Smooth muscle cell (in vitro differentiated cells): Measurements from ENCODE around the gene P2RY2. TPM values are rescaled to one million over a fixed set of nuclear protein-coding genes. Genes with fewer than 3 reads are reported as not detected.

ENCODE experiments used
- DNase-seq: peaks from one replicate; lab custom pipeline; 2025; ENCODE audit not compliant: unreplicated experiment; lab: John Stamatoyannopoulos, UW
- H2AFZ ChIP-seq: fragments of 200-600 bp; sonication (generic); 2 replicates; pipeline ENCODE4 v1.6.0; 2016; ENCODE audit warnings: antibody characterized with exemption, low read depth, mild to moderate bottlenecking
- H3F3A ChIP-seq: fragments of 200-600 bp; sonication (generic); 2 replicates; pipeline ENCODE4 v1.6.0; 2017; ENCODE audit warnings: antibody characterized with exemption, low read depth
- H3K27ac ChIP-seq: fragments of 200-600 bp; sonication (generic); 2 replicates; pipeline ENCODE4 v1.5.1; 2016; ENCODE audit warnings: low read depth, mild to moderate bottlenecking
- H3K27me3 ChIP-seq: fragments of 200-600 bp; sonication (generic); 2 replicates; pipeline ENCODE4 v1.6.1; 2016; ENCODE audit warnings: low read depth, mild to moderate bottlenecking
- H3K36me3 ChIP-seq: fragments of 200-600 bp; sonication (generic); 2 replicates; pipeline ENCODE4 v1.5.1; 2016; ENCODE audit warnings: low read depth
- H3K4me1 ChIP-seq: fragments of 200-600 bp; sonication (generic); 2 replicates; pipeline ENCODE4 v1.5.1; 2016; ENCODE audit warnings: low read depth
- H3K4me2 ChIP-seq: fragments of 200-600 bp; sonication (generic); 2 replicates; pipeline ENCODE4 v1.6.0; 2016; ENCODE audit warnings: mild to moderate bottlenecking
- H3K4me3 ChIP-seq: fragments of 200-600 bp; sonication (generic); 2 replicates; pipeline ENCODE4 v1.5.1; 2016; ENCODE audit warnings: mild to moderate bottlenecking
- H3K79me2 ChIP-seq: fragments of 200-600 bp; sonication (generic); 2 replicates; pipeline ENCODE4 v1.6.0; 2016; ENCODE audit warnings: low read depth, mild to moderate bottlenecking
- H3K9ac ChIP-seq: fragments of 200-600 bp; sonication (generic); 2 replicates; pipeline ENCODE4 v1.6.0; 2016; ENCODE audit warnings: low read depth
- H3K9me3 ChIP-seq: fragments of 200-600 bp; sonication (generic); replicated peaks from 2 replicates; pipeline ENCODE4 v1.5.1; 2016; ENCODE audit warnings: low read depth
- H4K20me1 ChIP-seq: fragments of 200-600 bp; sonication (generic); 2 replicates; pipeline ENCODE4 v1.6.0; 2016; ENCODE audit warnings: low read depth
- WGBS: methylation state at CpG from one replicate; pipeline ENCODE4 v1.1.7; 2016; ENCODE audit warnings: low lambda C conversion rate; 5-methylcytosine and 5-hydroxymethylcytosine counted together
- polyA plus RNA-seq: library from polyadenylated mRNA; unstranded; fragments of >200 nt; fragmentation: Nextera tagmentation; extraction: Ambion mirVana; gene quantifications from 2 replicates; pipeline ENCODE4 v1.2.1, GENCODE V29; 2016
- total RNA-seq: library from RNA; depleted of rRNA; stranded (reverse); fragments of >200 nt; gene quantifications from 2 replicates; pipeline ENCODE4 v1.2.3, GENCODE V29; 2014
- TF ChIP-seq, protein P1 (sequence below): fragments of 200-600 bp; sonication (generic); IDR thresholded peaks from 2 replicates; pipeline ENCODE4 v1.5.1; 2017; ENCODE audit warnings: borderline replicate concordance, mild to moderate bottlenecking, antibody characterized with exemption; ENCODE audit not compliant: insufficient read depth, poor library complexity, severe bottlenecking

Gene P2RY2
- total and polyA plus RNA-seq, 2 experiments from 2014 or later, result 5.8 TPM; not detected in 1

DNA sequence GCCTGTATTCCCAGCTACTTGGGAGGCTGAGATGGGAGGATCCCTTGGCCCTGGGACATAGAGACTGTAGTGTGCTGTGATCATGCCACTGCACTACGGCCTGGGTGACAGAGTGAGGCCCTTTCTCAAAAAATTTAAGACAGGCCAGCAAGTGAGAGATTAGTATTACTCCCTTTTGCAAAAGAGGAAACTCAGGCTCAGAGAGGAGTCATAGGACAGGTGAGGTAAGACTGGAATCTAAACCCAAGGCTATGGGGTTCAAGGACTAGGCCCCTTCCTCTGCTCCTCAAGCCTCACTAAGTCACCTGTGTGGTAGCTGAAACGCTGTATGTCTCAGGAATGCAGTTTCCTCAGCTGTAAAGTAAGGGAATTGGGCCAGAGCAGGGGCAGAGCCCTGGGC is 1.6 kb upstream of the P2RY2 start:
- Histone ChIP-seq H3K4me1 (peaks cover 7% of the 10 kb centered on the region), H2AFZ (no peak overlapping the region), H3K27ac (no peak overlapping the region), H3K4me2 (no peak overlapping the region), H3K79me2 (no peaks in the 10 kb centered on the region), H3K9me3 (no peaks in the 10 kb centered on the region), H3K36me3 (no peaks in the 10 kb centered on the region), H3K9ac (no peak overlapping the region), H3K4me3 (no peak overlapping the region), H3K27me3 (peaks cover 22% of the 10 kb centered on the region), H3F3A (no peaks in the 10 kb centered on the region), H4K20me1 (no peaks in the 10 kb centered on the region)
- WGBS, result 91% methylated on average over 2 of the region's 2 CpGs
- TF ChIP-seq, protein P1, sequence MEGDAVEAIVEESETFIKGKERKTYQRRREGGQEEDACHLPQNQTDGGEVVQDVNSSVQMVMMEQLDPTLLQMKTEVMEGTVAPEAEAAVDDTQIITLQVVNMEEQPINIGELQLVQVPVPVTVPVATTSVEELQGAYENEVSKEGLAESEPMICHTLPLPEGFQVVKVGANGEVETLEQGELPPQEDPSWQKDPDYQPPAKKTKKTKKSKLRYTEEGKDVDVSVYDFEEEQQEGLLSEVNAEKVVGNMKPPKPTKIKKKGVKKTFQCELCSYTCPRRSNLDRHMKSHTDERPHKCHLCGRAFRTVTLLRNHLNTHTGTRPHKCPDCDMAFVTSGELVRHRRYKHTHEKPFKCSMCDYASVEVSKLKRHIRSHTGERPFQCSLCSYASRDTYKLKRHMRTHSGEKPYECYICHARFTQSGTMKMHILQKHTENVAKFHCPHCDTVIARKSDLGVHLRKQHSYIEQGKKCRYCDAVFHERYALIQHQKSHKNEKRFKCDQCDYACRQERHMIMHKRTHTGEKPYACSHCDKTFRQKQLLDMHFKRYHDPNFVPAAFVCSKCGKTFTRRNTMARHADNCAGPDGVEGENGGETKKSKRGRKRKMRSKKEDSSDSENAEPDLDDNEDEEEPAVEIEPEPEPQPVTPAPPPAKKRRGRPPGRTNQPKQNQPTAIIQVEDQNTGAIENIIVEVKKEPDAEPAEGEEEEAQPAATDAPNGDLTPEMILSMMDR, result no peak
- no peak for DNase-seq

- Histone ChIP-seq H3K36me3 (no peaks in the 10 kb centered on the region), H4K20me1 (no peaks in the 10 kb centered on the region), H3K27ac (no peak overlapping the region), H2AFZ (no peak overlapping the region), H3K9me3 (no peaks in the 10 kb centered on the region), H3K4me1 (peaks cover 7% of the 10 kb centered on the region), H3K4me3 (peak overlapping the region; percentile 56), H3F3A (no peaks in the 10 kb centered on the region), H3K4me2 (no peak overlapping the region), H3K27me3 (peaks cover 22% of the 10 kb centered on the region), H3K9ac (no peak overlapping the region), H3K79me2 (no peaks in the 10 kb centered on the region)
- 81% methylated on average over 15 of the region's 15 CpGs for WGBS
- TF ChIP-seq, protein P1, result no peak
- DNase-seq, result no peak
These were observed 811 bp upstream of the P2RY2 start for GRCh38 chr11:73217131-73217809.

GRCh38 chr11:73217810-73218105 is 323 bp upstream of the P2RY2 start:
- Histone ChIP-seq H2AFZ (peak overlapping the region; percentile 76), H4K20me1 (no peaks in the 10 kb centered on the region), H3K27ac (no peak overlapping the region), H3K4me3 (peak overlapping the region; percentile 56), H3K27me3 (peaks cover 22% of the 10 kb centered on the region), H3K4me1 (peaks cover 7% of the 10 kb centered on the region), H3K36me3 (no peaks in the 10 kb centered on the region), H3K9me3 (no peaks in the 10 kb centered on the region), H3K9ac (no peak overlapping the region), H3K79me2 (no peaks in the 10 kb centered on the region), H3F3A (no peaks in the 10 kb centered on the region), H3K4me2 (peak overlapping the region; percentile 89)
- TF ChIP-seq, protein P1, result no peak
- WGBS, result 35% methylated on average over 14 of the region's 14 CpGs
- no peak for DNase-seq

- WGBS, result 41% methylated on average over 9 of the region's 9 CpGs
These were observed 742 bp downstream of the P2RY2 start for GRCh38 chr11:73218830-73219215.

More at GRCh38 chr11:73218830-73219215, 742 bp downstream of the P2RY2 start:
- Histone ChIP-seq H3K9me3 (no peaks in the 10 kb centered on the region), H3K79me2 (no peaks in the 10 kb centered on the region), H3F3A (no peaks in the 10 kb centered on the region), H4K20me1 (no peaks in the 10 kb centered on the region), H3K4me1 (peaks cover 7% of the 10 kb centered on the region), H3K4me2 (peak overlapping the region; percentile 89), H3K9ac (no peak overlapping the region), H3K27ac (no peak overlapping the region), H2AFZ (peak overlapping the region; percentile 76), H3K27me3 (peaks cover 22% of the 10 kb centered on the region), H3K4me3 (peak overlapping the region; percentile 56), H3K36me3 (no peaks in the 10 kb centered on the region)
- TF ChIP-seq, protein P1, result no peak
- DNase-seq, result no peak
